Superior temporal gyrus (tissue), 1 donor: Measurements from ENCODE around the gene REXO4.

Experiments used
- DNase-seq: peaks from one replicate; pipeline ENCODE4 v3.0.0-alpha.2; 2016; ENCODE audit errors: extremely low spot score

The REXO4 gene

GRCh38 chr9:133369422-133369821 is 48.4 kb downstream of the REXO4 start:
- no peak for DNase-seq

- peak; percentile 12 for DNase-seq
Observed at GRCh38 chr9:133368249-133368881, 49.4 kb downstream of the REXO4 start.

- no peak for DNase-seq
Observed at GRCh38 chr9:133367778-133368177, 50.0 kb downstream of the REXO4 start.

GRCh38 chr9:133367221-133367620 is 50.6 kb downstream of the REXO4 start:
- no peak for DNase-seq

- no peak for DNase-seq
Observed at GRCh38 chr9:133366435-133366834, 51.4 kb downstream of the REXO4 start.

- DNase-seq = no peak
Observed at GRCh38 chr9:133362359-133363044, 55.3 kb downstream of the REXO4 start.

GRCh38 chr9:133361507-133362092 is 56.2 kb downstream of the REXO4 start:
- DNase-seq = no peak

- no peak for DNase-seq
Observed at GRCh38 chr9:133360400-133361393, 57.1 kb downstream of the REXO4 start.

GRCh38 chr9:133359399-133360175 is 58.2 kb downstream of the REXO4 start:
- no peak for DNase-seq

- DNase-seq = no peak
Observed at GRCh38 chr9:133357656-133358055, 60.2 kb downstream of the REXO4 start.

- peak; percentile 80 for DNase-seq
Observed at GRCh38 chr9:133356391-133357091, 61.3 kb downstream of the REXO4 start, which contains the start of the genes SURF1 and SURF2. Gene SURF1, minus strand, starts transcription at chr9:133356487. Its CDS starts 34 bp downstream, at chr9:133356453. Gene SURF2, plus strand, starts transcription at chr9:133356550. Its CDS starts 43 bp downstream, at chr9:133356593.
